Immature natural killer cell (primary cell): ENCODE data around the gene COL17A1. TPM values are rescaled to one million over a fixed set of nuclear protein-coding genes. Genes with fewer than 3 reads are reported as not detected.
A peak's percentile ranks its signal among the peaks of the same experiment; 100 is the strongest.

Experiments used
- DNase-seq, 3 donors: peaks; one replicate each; pipeline ENCODE4 v3.0.0; 2022; ENCODE audit warnings: mixed read lengths in 1 of 3
- H3K27ac Mint-ChIP-seq, 6 donors: one replicate each; pipeline ENCODE4 v1.8.0; 2020; ENCODE audit warnings: mixed read lengths in 6 of 6, mild to moderate bottlenecking in 5 of 6, inconsistent platforms in 4 of 6, moderate library complexity in 3 of 6
- H3K27me3 Mint-ChIP-seq, 3 donors: one replicate each; pipeline ENCODE4 v1.8.0; 2020 to 2021; ENCODE audit warnings: low read depth in 3 of 3, mild to moderate bottlenecking in 3 of 3, mixed read lengths in 3 of 3, moderate library complexity in 3 of 3, inconsistent platforms in 1 of 3
- H3K36me3 Mint-ChIP-seq, 3 donors: one replicate each; pipeline ENCODE4 v1.8.0; 2020; ENCODE audit warnings: mixed read lengths in 3 of 3, inconsistent platforms in 2 of 3, mild to moderate bottlenecking in 2 of 3
- H3K4me1 Mint-ChIP-seq, 2 donors: one replicate each; pipeline ENCODE4 v1.8.0; 2020; ENCODE audit warnings: inconsistent platforms in 2 of 2, mild to moderate bottlenecking in 2 of 2, mixed read lengths in 2 of 2, moderate library complexity in 1 of 2
- H3K4me3 Mint-ChIP-seq, 5 donors: one replicate each; pipeline ENCODE4 v1.8.0; 2020; ENCODE audit warnings: mild to moderate bottlenecking in 5 of 5, mixed read lengths in 5 of 5, inconsistent platforms in 3 of 5, moderate library complexity in 3 of 5
- H3K9me3 Mint-ChIP-seq, 6 donors: one replicate each; pipeline ENCODE4 v1.8.0; 2020; ENCODE audit warnings: mild to moderate bottlenecking in 6 of 6, mixed read lengths in 6 of 6, inconsistent platforms in 4 of 6, moderate library complexity in 3 of 6
- polyA plus RNA-seq, 3 donors: library from polyadenylated mRNA; unstranded; fragments of 300-500 nt; fragmentation: Illumina TruSeq; gene quantifications; one replicate each; pipeline ENCODE4 v1.2.3, GENCODE V29; 2021

COL17A1 gene
- polyA plus RNA-seq, 3 donors from 2014 or later: not detected

- peak overlapping the region in 1 of 6 donors; percentile 25 for H3K27ac Mint-ChIP-seq
- H3K4me1 Mint-ChIP-seq: no peaks in the 10 kb centered on the region
- no peak for DNase-seq
- H3K4me3 Mint-ChIP-seq: no peak overlapping the region
- H3K9me3 Mint-ChIP-seq: no peaks in the 10 kb centered on the region
- peaks cover 0 to 2% (median 0%) of the 10 kb centered on the region in 3 donors for H3K27me3 Mint-ChIP-seq
- no peaks in the 10 kb centered on the region for H3K36me3 Mint-ChIP-seq
These were observed 1.1 kb downstream of the COL17A1 start for GRCh38 chr10:104084482-104085142.

GRCh38 chr10:104081998-104082397 lies 3.7 kb downstream of the COL17A1 start:
- Mint-ChIP-seq H3K9me3 (no peaks in the 10 kb centered on the region), H3K36me3 (no peaks in the 10 kb centered on the region), H3K27ac (no peak overlapping the region), H3K4me1 (no peaks in the 10 kb centered on the region), H3K4me3 (no peak overlapping the region), H3K27me3 (peaks cover 0 to 2% (median 0%) of the 10 kb centered on the region in 3 donors)
- DNase-seq: no peak

GRCh38 chr10:104080762-104081161 lies 4.9 kb downstream of the COL17A1 start:
- Mint-ChIP-seq H3K36me3 (no peaks in the 10 kb centered on the region), H3K27me3 (peaks cover 0 to 2% (median 0%) of the 10 kb centered on the region in 3 donors), H3K4me3 (no peak overlapping the region), H3K4me1 (no peaks in the 10 kb centered on the region), H3K27ac (no peak overlapping the region), H3K9me3 (no peaks in the 10 kb centered on the region)
- peak in 2 of 3 donors; percentile 11 to 20 for DNase-seq

- Mint-ChIP-seq H3K4me1 (no peaks in the 10 kb centered on the region), H3K4me3 (no peak overlapping the region), H3K27me3 (no peaks in the 10 kb centered on the region), H3K9me3 (no peaks in the 10 kb centered on the region), H3K27ac (no peak overlapping the region), H3K36me3 (no peaks in the 10 kb centered on the region)
- no peak for DNase-seq
These were observed 8.0 kb downstream of the COL17A1 start for GRCh38 chr10:104077663-104078151.

- no peaks in the 10 kb centered on the region for H3K9me3 Mint-ChIP-seq
- H3K27me3 Mint-ChIP-seq: no peaks in the 10 kb centered on the region
These were observed 8.4 kb downstream of the COL17A1 start for GRCh38 chr10:104077247-104077646.

GRCh38 chr10:104076743-104077160 lies 8.9 kb downstream of the COL17A1 start:
- Mint-ChIP-seq H3K36me3 (no peaks in the 10 kb centered on the region), H3K27me3 (peaks cover 0 to 2% (median 0%) of the 10 kb centered on the region in 3 donors)

More at GRCh38 chr10:104077247-104077646, 8.4 kb downstream of the COL17A1 start:
- Mint-ChIP-seq H3K4me1 (no peaks in the 10 kb centered on the region), H3K27ac (no peak overlapping the region), H3K4me3 (no peak overlapping the region), H3K36me3 (no peaks in the 10 kb centered on the region)
- DNase-seq: no peak

GRCh38 chr10:104074505-104074904 lies 11.2 kb downstream of the COL17A1 start:
- Mint-ChIP-seq H3K36me3 (no peaks in the 10 kb centered on the region), H3K27ac (no peak overlapping the region), H3K4me3 (no peak overlapping the region)

More at GRCh38 chr10:104076743-104077160, 8.9 kb downstream of the COL17A1 start:
- DNase-seq: no peak
- H3K9me3 Mint-ChIP-seq: no peaks in the 10 kb centered on the region
- H3K4me3 Mint-ChIP-seq: no peak overlapping the region
- no peak overlapping the region for H3K27ac Mint-ChIP-seq
- H3K4me1 Mint-ChIP-seq: no peaks in the 10 kb centered on the region

GRCh38 chr10:104072786-104073185 lies 12.9 kb downstream of the COL17A1 start:
- Mint-ChIP-seq H3K9me3 (no peaks in the 10 kb centered on the region), H3K4me1 (no peaks in the 10 kb centered on the region), H3K36me3 (no peaks in the 10 kb centered on the region), H3K4me3 (no peak overlapping the region), H3K27me3 (peaks cover 0 to 4% (median 0%) of the 10 kb centered on the region in 3 donors), H3K27ac (no peak overlapping the region)
- no peak for DNase-seq

More at GRCh38 chr10:104074505-104074904, 11.2 kb downstream of the COL17A1 start:
- no peak for DNase-seq
- H3K9me3 Mint-ChIP-seq: no peaks in the 10 kb centered on the region
- H3K27me3 Mint-ChIP-seq: peaks cover 0 to 4% (median 0%) of the 10 kb centered on the region in 3 donors
- no peaks in the 10 kb centered on the region for H3K4me1 Mint-ChIP-seq

GRCh38 chr10:104069613-104070012 lies 16.1 kb downstream of the COL17A1 start:
- Mint-ChIP-seq H3K36me3 (no peaks in the 10 kb centered on the region), H3K4me1 (no peaks in the 10 kb centered on the region), H3K9me3 (no peaks in the 10 kb centered on the region), H3K4me3 (no peak overlapping the region), H3K27me3 (peaks cover 0 to 10% (median 2%) of the 10 kb centered on the region in 3 donors), H3K27ac (no peak overlapping the region)
- no peak for DNase-seq

- Mint-ChIP-seq H3K4me1 (no peaks in the 10 kb centered on the region), H3K9me3 (no peaks in the 10 kb centered on the region), H3K36me3 (no peaks in the 10 kb centered on the region), H3K4me3 (no peak overlapping the region), H3K27me3 (peaks cover 0 to 10% (median 4%) of the 10 kb centered on the region in 3 donors), H3K27ac (peak overlapping the region in 1 of 6 donors; percentile 2)
- DNase-seq: no peak
These were observed 18.2 kb downstream of the COL17A1 start for GRCh38 chr10:104067525-104067924.

- Mint-ChIP-seq H3K4me3 (no peak overlapping the region), H3K27me3 (peaks cover 0 to 10% (median 4%) of the 10 kb centered on the region in 3 donors), H3K36me3 (no peaks in the 10 kb centered on the region), H3K9me3 (no peaks in the 10 kb centered on the region), H3K27ac (no peak overlapping the region), H3K4me1 (no peaks in the 10 kb centered on the region)
- DNase-seq: no peak
These were observed 18.7 kb downstream of the COL17A1 start for GRCh38 chr10:104066945-104067344.

- Mint-ChIP-seq H3K4me3 (no peak overlapping the region), H3K9me3 (no peaks in the 10 kb centered on the region), H3K4me1 (no peaks in the 10 kb centered on the region), H3K27me3 (peaks cover 0 to 6% (median 4%) of the 10 kb centered on the region in 3 donors), H3K36me3 (no peaks in the 10 kb centered on the region), H3K27ac (no peak overlapping the region)
- DNase-seq: no peak
These were observed 19.9 kb downstream of the COL17A1 start for GRCh38 chr10:104065748-104066147.

- Mint-ChIP-seq H3K27ac (no peak overlapping the region), H3K36me3 (no peaks in the 10 kb centered on the region), H3K4me3 (no peak overlapping the region), H3K9me3 (no peaks in the 10 kb centered on the region), H3K4me1 (no peaks in the 10 kb centered on the region), H3K27me3 (peaks cover 0 to 3% (median 1%) of the 10 kb centered on the region in 3 donors)
- no peak for DNase-seq
These were observed 24.5 kb downstream of the COL17A1 start for GRCh38 chr10:104061196-104061595.

GRCh38 chr10:104059364-104059763 lies 26.3 kb downstream of the COL17A1 start:
- Mint-ChIP-seq H3K4me3 (no peak overlapping the region), H3K27ac (no peak overlapping the region), H3K9me3 (no peaks in the 10 kb centered on the region), H3K27me3 (peaks cover 0 to 1% (median under 1%) of the 10 kb centered on the region in 3 donors), H3K4me1 (no peaks in the 10 kb centered on the region), H3K36me3 (no peaks in the 10 kb centered on the region)
- DNase-seq: no peak

GRCh38 chr10:104057717-104058116 lies 28.0 kb downstream of the COL17A1 start:
- Mint-ChIP-seq H3K4me1 (no peaks in the 10 kb centered on the region), H3K4me3 (no peak overlapping the region), H3K27me3 (peaks cover 0 to 1% (median 0%) of the 10 kb centered on the region in 3 donors), H3K36me3 (no peaks in the 10 kb centered on the region), H3K9me3 (no peaks in the 10 kb centered on the region), H3K27ac (no peak overlapping the region)
- no peak for DNase-seq
